Right lobe of liver (tissue), 6 donors: ENCODE data around the gene HACE1. TPM values are rescaled to one million over a fixed set of nuclear protein-coding genes. Genes with fewer than 3 reads are reported as not detected.

Experiments used
- ATAC-seq, 4 donors: fragments of 200-7000 bp; cut with Tn5 transposase; one replicate each; pipeline ENCODE4 v1.9.1; 2020; ENCODE audit warnings: mild to moderate bottlenecking in 4 of 4, moderate library complexity in 4 of 4
- DNase-seq, 3 donors: peaks; one replicate each; pipeline ENCODE4 v3.0.0-alpha.2; 2020
- H3K27ac ChIP-seq, 3 donors: fragments of 200-600 bp; one replicate each; pipeline ENCODE4 v1.8.0; 2022
- H3K27me3 ChIP-seq, 2 donors: fragments of 200-600 bp; one replicate each; pipeline ENCODE4 v1.8.0; 2022
- H3K36me3 ChIP-seq, 4 donors: fragments of 200-600 bp; sonication (generic) in 1 of 4; one replicate each; pipeline versions ENCODE4 v1.5.1 to v1.8.0; 2017 to 2022; ENCODE audit warnings: control low read depth in 1 of 4
- H3K4me1 ChIP-seq, 4 donors: fragments of 200-600 bp; sonication (generic) in 1 of 4; one replicate each; pipeline versions ENCODE4 v1.5.1 to v1.8.0; 2017 to 2022; ENCODE audit warnings: control low read depth in 1 of 4
- H3K4me3 ChIP-seq, 3 donors: fragments of 200-600 bp; one replicate each; pipeline ENCODE4 v1.8.0; 2022
- H3K9me3 ChIP-seq, 4 donors: fragments of 200-600 bp; sonication (generic) in 1 of 4; one replicate each; pipeline versions ENCODE4 v1.5.1 to v1.8.0; 2017 to 2022; ENCODE audit warnings: control low read depth in 1 of 4
- POLR2A ChIP-seq: fragments of 450-650 bp; IDR thresholded peaks from one replicate; pipeline ENCODE4 v1.6.1; 2017; ENCODE audit warnings: antibody characterized with exemption, mild to moderate bottlenecking
- WGBS: methylation state at CpG from one replicate; pipeline ENCODE4 v1.1.6; 2018; ENCODE audit warnings: low coverage, low lambda C conversion rate; ENCODE audit not compliant: insufficient coverage; ENCODE audit errors: missing lambda C conversion rate; 5-methylcytosine and 5-hydroxymethylcytosine counted together
- intact Hi-C, 2 donors: fragments of 100-400 bp; cut with DNase I; formaldehyde crosslinking; loops; one replicate each; pipeline versions ENCODE4 v1.11.2 to v1.14.1; 2022
- total RNA-seq, 6 experiments: library from RNA; depleted of rRNA in 2 of 6; stranded (reverse); fragments of >200 nt in 2 of 6; fragmentation: NEBNext Ultra II Directional in 3 of 6; extraction: Animal tissue kit (Norgen Biotek cat#: 25700) in 3 of 6; gene quantifications; one replicate each; pipeline versions ENCODE4 v1.1.0 to v1.2.4, GENCODE V29; 2016 to 2023
- TF ChIP-seq, protein P1 (sequence below), 4 donors: fragments of 200-600 bp in 3 of 4; fragments of 450-650 bp in 1 of 4; IDR thresholded peaks; one replicate each; pipeline versions ENCODE4 v1.5.1 to v1.8.0; 2016 to 2022; ENCODE audit warnings: antibody characterized with exemption in 4 of 4, mild to moderate bottlenecking in 2 of 4
- donor health status: DM: no; HTN: yes; CAD: no.
- donor health status: DM: no; HTN: no; CAD: no.
- donor health status: DM: no; HTN: no; CAD: no.
- donor health status: DM: no; HTN: yes; CAD: no.
- donor health status: DM: no; HTN: yes; CAD: no.

Gene HACE1
- total RNA-seq, 6 experiments from 2014 or later, result 2.7 to 3.7 (median 3.1) TPM

DNA sequence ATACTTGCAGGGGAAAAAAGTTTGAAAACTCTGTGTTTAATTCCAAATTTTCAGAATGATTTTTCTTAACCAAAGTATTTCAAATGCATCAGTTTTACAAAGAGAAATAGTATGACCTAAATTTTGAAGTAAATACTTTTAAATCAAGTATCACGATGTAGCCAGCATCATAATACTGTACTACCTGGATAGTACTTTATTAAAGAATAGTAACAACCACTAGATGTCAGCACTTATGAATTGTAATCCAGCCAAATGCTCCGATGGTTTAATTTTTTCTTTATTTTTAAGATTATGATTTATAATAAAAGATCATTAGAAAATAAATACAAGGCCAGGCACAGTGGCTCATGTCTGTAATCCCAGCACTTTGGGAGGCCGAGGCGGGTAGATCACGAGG, 37.2 kb upstream of the HACE1 start:
- no peak for TF ChIP-seq POLR2A
- TF ChIP-seq, protein P1, sequence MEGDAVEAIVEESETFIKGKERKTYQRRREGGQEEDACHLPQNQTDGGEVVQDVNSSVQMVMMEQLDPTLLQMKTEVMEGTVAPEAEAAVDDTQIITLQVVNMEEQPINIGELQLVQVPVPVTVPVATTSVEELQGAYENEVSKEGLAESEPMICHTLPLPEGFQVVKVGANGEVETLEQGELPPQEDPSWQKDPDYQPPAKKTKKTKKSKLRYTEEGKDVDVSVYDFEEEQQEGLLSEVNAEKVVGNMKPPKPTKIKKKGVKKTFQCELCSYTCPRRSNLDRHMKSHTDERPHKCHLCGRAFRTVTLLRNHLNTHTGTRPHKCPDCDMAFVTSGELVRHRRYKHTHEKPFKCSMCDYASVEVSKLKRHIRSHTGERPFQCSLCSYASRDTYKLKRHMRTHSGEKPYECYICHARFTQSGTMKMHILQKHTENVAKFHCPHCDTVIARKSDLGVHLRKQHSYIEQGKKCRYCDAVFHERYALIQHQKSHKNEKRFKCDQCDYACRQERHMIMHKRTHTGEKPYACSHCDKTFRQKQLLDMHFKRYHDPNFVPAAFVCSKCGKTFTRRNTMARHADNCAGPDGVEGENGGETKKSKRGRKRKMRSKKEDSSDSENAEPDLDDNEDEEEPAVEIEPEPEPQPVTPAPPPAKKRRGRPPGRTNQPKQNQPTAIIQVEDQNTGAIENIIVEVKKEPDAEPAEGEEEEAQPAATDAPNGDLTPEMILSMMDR (IDR thresholded peaks at IDR 0.05), result peak in 3 of 4 donors; percentile 25 to 32 (median 25)
- WGBS, result 68% methylated on average over 5 of the region's 5 CpGs
- Histone ChIP-seq H3K4me3 (no peak overlapping the region), H3K27ac (no peak overlapping the region), H3K4me1 (no peaks in the 10 kb centered on the region), H3K36me3 (no peaks in the 10 kb centered on the region), H3K27me3 (no peaks in the 10 kb centered on the region), H3K9me3 (no peaks in the 10 kb centered on the region)
- intact Hi-C loops, result no loop called here
- no peak for DNase-seq
- ATAC-seq, result no peak

DNA sequence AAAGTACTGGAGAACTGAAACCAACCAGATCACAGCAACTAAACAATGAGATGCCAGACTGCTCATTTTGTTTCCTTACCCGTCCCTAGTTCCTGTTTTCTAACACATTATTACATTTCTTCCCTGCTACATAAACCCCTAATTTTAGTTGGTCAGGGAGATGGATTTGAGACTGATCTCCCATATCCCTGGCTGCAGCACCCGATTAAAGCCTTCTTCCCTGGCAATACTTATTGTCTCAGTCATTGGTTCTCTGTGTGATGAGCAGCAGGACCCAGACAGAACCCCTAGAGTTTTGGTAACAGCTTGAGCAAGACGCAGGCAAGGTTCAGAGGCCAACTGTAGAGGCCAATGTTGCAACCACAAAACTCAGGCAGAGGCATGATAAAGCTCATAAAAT, 28.3 kb upstream of the HACE1 start:
- no peaks in the 10 kb centered on the region for H3K4me1 ChIP-seq
- no peak overlapping the region for H3K27ac ChIP-seq
- no peaks in the 10 kb centered on the region for H3K27me3 ChIP-seq
- intact Hi-C loops, result no loop called here
- no peaks in the 10 kb centered on the region for H3K9me3 ChIP-seq
- 54% methylated on average over 3 of the region's 3 CpGs for WGBS
- TF ChIP-seq, protein P1 (IDR thresholded peaks at IDR 0.05), result no peak
- TF ChIP-seq POLR2A, result no peak
- no peaks in the 10 kb centered on the region for H3K36me3 ChIP-seq
- DNase-seq, result no peak
- ATAC-seq, result no peak
- no peak overlapping the region for H3K4me3 ChIP-seq

DNA sequence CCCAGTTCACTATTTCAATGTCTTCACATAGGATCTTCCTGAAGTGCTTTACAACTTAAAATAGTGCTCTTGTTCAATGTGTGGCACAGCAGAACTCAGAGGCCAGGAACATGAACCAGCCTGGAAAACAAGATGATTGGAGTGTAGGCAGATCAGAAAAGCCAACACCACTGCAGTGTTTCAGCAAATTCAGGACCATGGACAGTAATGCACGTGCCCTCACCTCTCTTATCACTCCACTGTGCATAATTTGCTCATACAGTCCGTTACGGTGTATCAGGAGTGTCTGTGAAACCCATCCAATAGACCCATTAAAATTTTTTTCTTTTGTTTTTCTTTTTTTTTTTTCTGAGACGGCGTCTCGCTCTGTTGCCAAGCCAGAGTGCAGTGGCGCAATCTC, 27.6 kb upstream of the HACE1 start:
- no peak overlapping the region for H3K4me3 ChIP-seq
- H3K27me3 ChIP-seq, result no peaks in the 10 kb centered on the region
- no peaks in the 10 kb centered on the region for H3K9me3 ChIP-seq
- no peak overlapping the region for H3K27ac ChIP-seq
- TF ChIP-seq, protein P1 (IDR thresholded peaks at IDR 0.05), result no peak
- no peak for TF ChIP-seq POLR2A
- DNase-seq (no peak), ATAC-seq (peak; percentile 37 to 70 (median 52))
- no peaks in the 10 kb centered on the region for H3K36me3 ChIP-seq
- WGBS, result 62% methylated on average over 7 of the region's 7 CpGs
- no peaks in the 10 kb centered on the region for H3K4me1 ChIP-seq
- intact Hi-C loops, result no loop called here

DNA sequence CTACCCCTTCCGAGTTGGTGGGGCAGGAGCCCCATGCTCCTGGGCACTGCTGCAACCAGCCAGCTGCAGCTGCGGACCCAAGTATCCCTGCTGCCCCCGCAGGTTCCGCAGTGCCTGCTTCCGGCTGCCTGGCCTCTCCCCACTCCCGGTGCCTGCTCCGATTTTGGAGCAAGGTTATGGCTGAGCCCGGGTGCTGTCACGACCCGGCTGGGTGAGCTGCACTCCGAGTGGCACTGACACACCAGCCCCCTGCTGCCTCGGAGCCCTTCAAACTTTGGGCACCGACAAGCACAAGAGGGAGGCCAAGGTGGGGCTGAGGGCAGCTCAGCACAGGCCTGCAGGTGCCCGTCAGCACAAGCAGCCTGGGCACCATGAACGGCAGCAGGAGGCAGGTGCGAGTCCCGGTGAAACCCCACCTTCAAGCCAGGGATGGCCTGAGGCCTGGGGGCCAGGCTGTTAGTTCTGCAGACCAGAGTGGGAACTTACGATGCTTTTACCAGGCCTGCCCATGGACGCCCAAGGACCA, 25.9 kb upstream of the HACE1 start:
- Histone ChIP-seq H3K27me3 (no peaks in the 10 kb centered on the region), H3K4me3 (no peak overlapping the region), H3K9me3 (no peaks in the 10 kb centered on the region), H3K4me1 (no peaks in the 10 kb centered on the region), H3K36me3 (no peaks in the 10 kb centered on the region), H3K27ac (no peak overlapping the region)
- 53% methylated on average over 2 of the region's 19 CpGs for WGBS
- no peak for TF ChIP-seq POLR2A
- TF ChIP-seq, protein P1 (IDR thresholded peaks at IDR 0.05), result no peak
- DNase-seq (no peak), ATAC-seq (no peak)
- intact Hi-C loops, result no loop called here
